HFFc6 (cell line): ENCODE results near the gene RBMS2. TPM values are rescaled to one million over a fixed set of nuclear protein-coding genes. Genes with fewer than 3 reads are reported as not detected.

Experiments used
- DNase-seq: peaks from one replicate; pipeline ENCODE4 v3.0.0-alpha.2; 2018
- H3K27ac Mint-ChIP-seq: 2 replicates; pipeline ENCODE4 v1.8.0; 2020; ENCODE audit warnings: mild to moderate bottlenecking, mixed read lengths
- H3K27me3 Mint-ChIP-seq: 2 replicates; pipeline ENCODE4 v1.8.0; 2021; ENCODE audit warnings: mild to moderate bottlenecking, moderate library complexity, mixed read lengths; ENCODE audit not compliant: insufficient read depth
- H3K36me3 Mint-ChIP-seq: 2 replicates; pipeline ENCODE4 v1.8.0; 2021; ENCODE audit warnings: low read depth, mixed read lengths
- H3K4me1 Mint-ChIP-seq: 2 replicates; pipeline ENCODE4 v1.8.0; 2020; ENCODE audit warnings: low read depth, mixed read lengths
- H3K4me3 Mint-ChIP-seq: 2 replicates; pipeline ENCODE4 v1.8.0; 2020; ENCODE audit warnings: mild to moderate bottlenecking, moderate library complexity, mixed read lengths
- H3K9me3 Mint-ChIP-seq: 2 replicates; pipeline ENCODE4 v1.8.0; 2020; ENCODE audit warnings: mild to moderate bottlenecking, mixed read lengths
- CTCF ChIP-seq: fragments of 200-600 bp; sonication (generic); IDR thresholded peaks from 2 replicates; pipeline ENCODE4 v1.5.0; 2021; ENCODE audit warnings: antibody characterized with exemption, mild to moderate bottlenecking
- total RNA-seq, 6 experiments: library from RNA; stranded (reverse); fragmentation: NEBNext Ultra II Directional; extraction: Animal tissue kit (Norgen Biotek cat#: 25700); gene quantifications; 2 replicates in 1 of 6; 3 replicates in 5 of 6; pipeline ENCODE4 v1.2.3, GENCODE V29; 2021

RBMS2 gene
- total RNA-seq, 6 experiments from 2014 or later = 77.0 to 83.2 (median 81.7) TPM

DNA sequence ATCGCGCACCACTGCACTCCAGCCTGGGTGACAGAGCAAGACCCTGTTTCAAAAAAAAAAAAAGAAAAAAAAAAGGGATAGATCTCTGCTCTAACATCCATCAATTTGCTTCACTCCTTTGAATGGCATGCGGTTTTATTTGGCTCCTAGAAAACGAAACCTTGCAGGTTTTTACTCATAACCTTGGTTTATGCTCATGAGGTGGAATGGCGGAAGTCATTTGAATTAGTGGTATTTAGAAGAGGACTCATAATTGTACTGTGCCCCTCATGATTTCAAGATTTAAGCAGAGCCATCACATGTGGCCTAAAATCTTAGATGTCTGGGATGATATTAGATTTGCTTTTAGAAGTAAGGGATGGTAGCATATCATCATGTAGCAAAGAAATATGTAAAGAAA is 29.4 kb downstream of the RBMS2 start:
- Mint-ChIP-seq H3K36me3 (no peaks in the 10 kb centered on the region), H3K27ac (no peak overlapping the region), H3K4me3 (no peak overlapping the region), H3K27me3 (peaks cover 3% of the 10 kb centered on the region), H3K4me1 (peaks cover 19% of the 10 kb centered on the region), H3K9me3 (no peaks in the 10 kb centered on the region)
- DNase-seq = no peak
- no peak for TF ChIP-seq CTCF

DNA sequence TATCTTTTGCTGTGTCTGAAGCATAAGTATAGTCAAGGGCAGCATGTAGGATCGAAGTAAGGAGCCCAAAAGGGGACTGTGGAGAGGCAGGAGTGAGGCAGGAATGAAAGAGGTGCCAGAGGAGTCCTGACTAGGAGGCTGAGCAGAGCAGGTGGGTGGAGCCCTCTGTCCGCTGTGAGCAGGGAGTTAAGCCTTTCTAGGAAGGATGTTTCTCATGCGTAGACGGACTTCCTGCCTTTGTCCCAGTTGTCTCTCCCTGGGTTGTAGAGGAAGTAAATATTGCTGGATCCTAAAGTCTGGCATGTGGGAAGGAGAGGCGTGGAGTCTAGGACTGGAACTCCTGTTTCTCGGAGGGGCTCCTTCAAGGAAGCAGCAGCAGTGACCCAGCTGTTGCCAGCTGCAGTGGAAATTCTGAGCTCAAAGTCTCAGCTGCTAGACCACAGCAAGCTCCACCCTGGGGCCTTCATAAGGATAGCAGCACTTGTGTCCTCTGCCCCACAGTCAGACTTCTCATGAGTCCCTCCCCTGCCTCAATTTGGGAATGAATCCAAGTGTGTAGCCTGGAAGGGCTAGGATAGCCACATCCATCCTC is 44.0 kb downstream of the RBMS2 start:
- Mint-ChIP-seq H3K27ac (peak overlapping the region; percentile 68), H3K27me3 (no peaks in the 10 kb centered on the region; the same call in 1 of the 2 replicates), H3K9me3 (no peaks in the 10 kb centered on the region), H3K4me1 (peaks cover 34% of the 10 kb centered on the region), H3K36me3 (peaks cover 44% of the 10 kb centered on the region), H3K4me3 (no peak overlapping the region)
- TF ChIP-seq CTCF = no peak
- peak; percentile 40 for DNase-seq

- Mint-ChIP-seq H3K4me1 (peaks cover 34% of the 10 kb centered on the region), H3K9me3 (no peaks in the 10 kb centered on the region), H3K27ac (0 out of 2 replicates have a peak overlapping the region, but pooled peaks have one; percentile 13), H3K36me3 (peaks cover 33% of the 10 kb centered on the region), H3K27me3 (peaks cover 2% of the 10 kb centered on the region; the same call in 1 of the 2 replicates), H3K4me3 (no peak overlapping the region)
- no peak for TF ChIP-seq CTCF
- no peak for DNase-seq
Observed at GRCh38 chr12:56568146-56568545, 46.5 kb downstream of the RBMS2 start.

GRCh38 chr12:56571121-56571520 is 49.5 kb downstream of the RBMS2 start:
- peaks cover 34% of the 10 kb centered on the region for H3K4me1 Mint-ChIP-seq
- no peaks in the 10 kb centered on the region for H3K9me3 Mint-ChIP-seq
- no peak for DNase-seq
- peak overlapping the region; percentile 46 for H3K27ac Mint-ChIP-seq
- no peak for TF ChIP-seq CTCF
- H3K36me3 Mint-ChIP-seq = peaks cover 24% of the 10 kb centered on the region
- no peak overlapping the region for H3K4me3 Mint-ChIP-seq
- peaks cover 2% of the 10 kb centered on the region for H3K27me3 Mint-ChIP-seq

GRCh38 chr12:56572288-56572687 is 50.7 kb downstream of the RBMS2 start:
- H3K4me1 Mint-ChIP-seq = peaks cover 30% of the 10 kb centered on the region

More at GRCh38 chr12:56572288-56572687, 50.7 kb downstream of the RBMS2 start:
- no peak for DNase-seq
- H3K27me3 Mint-ChIP-seq = peaks cover 2% of the 10 kb centered on the region
- no peak for TF ChIP-seq CTCF
- H3K4me3 Mint-ChIP-seq = no peak overlapping the region
- no peaks in the 10 kb centered on the region for H3K9me3 Mint-ChIP-seq
- peaks cover 24% of the 10 kb centered on the region for H3K36me3 Mint-ChIP-seq
- H3K27ac Mint-ChIP-seq = peak overlapping the region; percentile 43
